Neural cell (in vitro differentiated cells): ENCODE results near the gene SLC2A10. TPM values are rescaled to one million over a fixed set of nuclear protein-coding genes. Genes with fewer than 3 reads are reported as not detected.

Experiments
- H2AFZ ChIP-seq: fragments of 200-600, 300-800 bp; sonication (generic), shearing (Covaris generic); 2 replicates; pipeline ENCODE4 v1.6.0; 2014; ENCODE audit warnings: low read depth, mild to moderate bottlenecking, antibody characterized with exemption, low read length, moderate library complexity
- H3F3A ChIP-seq: fragments of 200-600 bp; shearing (Covaris generic); 2 replicates; pipeline ENCODE4 v1.6.1; 2016; ENCODE audit warnings: mild to moderate bottlenecking, moderate library complexity, mixed read lengths, antibody characterized with exemption, low read length; ENCODE audit not compliant: insufficient read depth, poor library complexity, severe bottlenecking
- H3K27ac ChIP-seq: fragments of 200-600, 300-800 bp; sonication (generic), shearing (Covaris generic); 2 replicates; pipeline ENCODE4 v1.5.1; 2014; ENCODE audit warnings: mild to moderate bottlenecking, low read length, moderate library complexity
- H3K27me3 ChIP-seq: fragments of 300-800, 200-600 bp; sonication (generic), shearing (Covaris generic); 2 replicates; pipeline ENCODE4 v1.6.0; 2014; ENCODE audit warnings: mild to moderate bottlenecking, low read depth, low read length, moderate library complexity; ENCODE audit not compliant: insufficient read depth
- H3K36me3 ChIP-seq: fragments of 300-800, 200-600 bp; sonication (generic), shearing (Covaris generic); 2 replicates; pipeline ENCODE4 v1.5.1; 2014; ENCODE audit warnings: mild to moderate bottlenecking, antibody characterized with exemption, low read length, moderate library complexity; ENCODE audit not compliant: insufficient read depth
- H3K4me2 ChIP-seq: fragments of 300-800, 200-600 bp; sonication (generic), shearing (Covaris generic); 2 replicates; pipeline ENCODE4 v1.6.0; 2014; ENCODE audit warnings: mild to moderate bottlenecking, low read length
- H3K4me3 ChIP-seq: fragments of 300-800, 200-600 bp; sonication (generic), shearing (Covaris generic); 2 replicates; pipeline ENCODE4 v1.5.1; 2014; ENCODE audit warnings: mild to moderate bottlenecking, low read length, moderate library complexity
- H3K79me2 ChIP-seq: fragments of 200-600 bp; shearing (Covaris generic); replicated peaks from 2 replicates; pipeline ENCODE4 v1.6.0; 2014; ENCODE audit warnings: mild to moderate bottlenecking, low read length, moderate library complexity; ENCODE audit not compliant: insufficient read depth
- H3K9ac ChIP-seq: fragments of 300-800, 200-600 bp; sonication (generic), shearing (Covaris generic); 2 replicates; pipeline ENCODE4 v1.6.1; 2016; ENCODE audit warnings: mild to moderate bottlenecking, low read length, mixed read lengths
- H3K9me2 ChIP-seq: fragments of 200-600 bp; shearing (Covaris generic); 2 replicates; pipeline ENCODE4 v1.6.1; 2016; ENCODE audit warnings: mild to moderate bottlenecking, low read length, mixed read lengths; ENCODE audit not compliant: insufficient read depth
- H3K9me3 ChIP-seq: fragments of 200-600, 300-800 bp; sonication (generic), shearing (Covaris generic); 2 replicates; pipeline ENCODE4 v1.6.1; 2016; ENCODE audit warnings: mild to moderate bottlenecking, mixed run types, low read length, moderate library complexity, mixed read lengths
- H4K20me1 ChIP-seq: fragments of 200-600 bp; shearing (Covaris generic); 2 replicates; pipeline ENCODE4 v1.6.1; 2016; ENCODE audit warnings: mild to moderate bottlenecking, mixed run types; ENCODE audit not compliant: insufficient read depth
- CTCF ChIP-seq: fragments of 450-650 bp; IDR thresholded peaks from 2 replicates; pipeline ENCODE4 v1.5.1; 2014; ENCODE audit warnings: antibody characterized with exemption, mild to moderate bottlenecking, moderate library complexity; ENCODE audit not compliant: poor library complexity, severe bottlenecking
- EP300 ChIP-seq: fragments of 450-650 bp; conservative IDR thresholded peaks from 2 replicates; pipeline ENCODE4 v1.6.1; 2014; ENCODE audit warnings: antibody characterized with exemption, mild to moderate bottlenecking, moderate library complexity; ENCODE audit not compliant: poor library complexity, severe bottlenecking
- EZH2 ChIP-seq: fragments of 200-600, 300-800 bp; shearing (Covaris generic), sonication (generic); IDR thresholded peaks from 2 replicates; pipeline ENCODE4 v1.6.1; 2014; ENCODE audit warnings: antibody characterized with exemption, low read length, borderline replicate concordance, mild to moderate bottlenecking; ENCODE audit not compliant: insufficient read depth, poor library complexity, severe bottlenecking
- MXI1 ChIP-seq: fragments of 450-650 bp; conservative IDR thresholded peaks from 2 replicates; pipeline ENCODE4 v1.6.1; 2014; ENCODE audit warnings: antibody characterized with exemption, mild to moderate bottlenecking; ENCODE audit not compliant: poor library complexity, severe bottlenecking
- POLR2AphosphoS5 ChIP-seq: IDR thresholded peaks from 2 replicates; pipeline ENCODE4 v1.6.1; 2012
- RAD21 ChIP-seq: fragments of 450-650 bp; conservative IDR thresholded peaks from 2 replicates; pipeline ENCODE4 v1.6.1; 2014; ENCODE audit warnings: antibody characterized with exemption, mild to moderate bottlenecking, moderate library complexity
- REST ChIP-seq: IDR thresholded peaks from 2 replicates; pipeline ENCODE4 v1.6.1; 2012; ENCODE audit warnings: borderline replicate concordance
- SMC3 ChIP-seq: fragments of 450-650 bp; conservative IDR thresholded peaks from 2 replicates; pipeline ENCODE4 v1.6.1; 2014; ENCODE audit warnings: antibody characterized with exemption, mild to moderate bottlenecking, moderate library complexity; ENCODE audit not compliant: poor library complexity
- TAF1 ChIP-seq: IDR thresholded peaks from 2 replicates; pipeline ENCODE4 v1.6.1; 2012; ENCODE audit warnings: low read depth
- polyA plus RNA-seq: library from polyadenylated mRNA; depleted of rRNA; stranded (reverse); fragments of >200 nt; gene quantifications from 2 replicates; pipeline ENCODE4 v1.2.3, GENCODE V29; 2014

The SLC2A10 gene
- polyA plus RNA-seq, 1 donor from 2014 or later, result not detected

DNA sequence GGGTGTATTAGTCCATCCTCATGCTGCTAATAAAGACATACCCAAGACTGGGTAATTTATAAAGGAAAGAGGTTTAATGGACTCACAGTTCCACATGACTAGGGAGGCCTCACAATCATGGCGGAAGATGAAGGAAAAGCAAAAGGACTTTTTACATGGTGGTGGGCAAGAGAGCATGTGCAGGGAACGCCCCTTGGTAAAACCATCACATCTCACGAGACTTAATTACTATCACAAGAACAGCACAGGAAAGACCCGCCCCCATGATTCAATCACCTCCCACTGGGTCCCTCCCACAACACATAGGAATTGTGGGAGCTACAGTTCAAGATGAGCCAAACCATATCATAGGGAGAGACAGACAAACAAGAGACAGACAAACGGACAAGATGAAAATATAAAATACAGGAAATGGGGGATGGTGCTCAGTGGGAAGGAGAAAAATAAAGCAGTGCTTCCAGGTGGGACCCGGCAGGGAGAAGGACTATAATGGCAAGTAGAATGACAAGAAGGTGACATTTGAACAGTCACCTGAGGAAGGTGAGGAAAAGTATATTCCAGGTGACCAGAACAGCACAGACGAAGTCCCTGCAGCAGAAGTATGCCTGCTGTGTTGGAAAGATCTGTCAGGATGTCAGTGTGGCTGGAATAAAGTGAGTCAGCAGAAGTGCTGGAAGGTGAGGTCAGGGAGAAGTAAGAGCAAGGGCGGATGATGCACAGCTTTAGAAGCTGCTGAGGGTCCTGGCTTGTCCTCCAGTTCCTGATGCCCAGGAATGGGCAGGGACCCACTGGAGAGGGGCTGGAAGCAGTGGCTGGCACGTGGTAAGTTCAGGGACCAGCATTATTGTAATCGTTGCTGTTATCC is 61.1 kb downstream of the SLC2A10 start:
- Histone ChIP-seq H3K9ac (no peak overlapping the region), H2AFZ (no peak overlapping the region), H3K36me3 (no peaks in the 10 kb centered on the region), H3F3A (no peaks in the 10 kb centered on the region), H4K20me1 (no peaks in the 10 kb centered on the region), H3K4me3 (no peak overlapping the region), H3K4me2 (no peak overlapping the region), H3K27ac (no peak overlapping the region), H3K9me3 (no peaks in the 10 kb centered on the region), H3K79me2 (no peaks in the 10 kb centered on the region), H3K27me3 (no peaks in the 10 kb centered on the region), H3K9me2 (no peaks in the 10 kb centered on the region)
- TF ChIP-seq POLR2AphosphoS5 (no peak), MXI1 (no peak), EZH2 (no peak), REST (no peak), CTCF (no peak), EP300 (no peak), TAF1 (no peak), SMC3 (no peak), RAD21 (no peak)

- Histone ChIP-seq H3K9me2 (no peaks in the 10 kb centered on the region), H3K27me3 (no peaks in the 10 kb centered on the region), H2AFZ (no peak overlapping the region), H3K9ac (no peak overlapping the region), H3K27ac (no peak overlapping the region), H3K79me2 (no peaks in the 10 kb centered on the region), H3K4me3 (no peak overlapping the region), H3F3A (no peaks in the 10 kb centered on the region), H3K9me3 (no peaks in the 10 kb centered on the region), H4K20me1 (no peaks in the 10 kb centered on the region), H3K4me2 (no peak overlapping the region), H3K36me3 (no peaks in the 10 kb centered on the region)
- TF ChIP-seq MXI1, result no peak
- TF ChIP-seq POLR2AphosphoS5, result no peak
- no peak for TF ChIP-seq CTCF
- TF ChIP-seq RAD21, result no peak
- TF ChIP-seq TAF1, result no peak
- no peak for TF ChIP-seq EP300
- TF ChIP-seq REST, result no peak
- no peak for TF ChIP-seq SMC3
- TF ChIP-seq EZH2, result no peak
Measured at GRCh38 chr20:46771195-46771588, 61.7 kb downstream of the SLC2A10 start.
